DMS79 (cell line): Measurements from ENCODE around the gene PLCL2.

Experiments used
- DNase-seq: peaks from one replicate; lab custom pipeline; 2025; lab: John Stamatoyannopoulos, UW

The PLCL2 gene

DNA sequence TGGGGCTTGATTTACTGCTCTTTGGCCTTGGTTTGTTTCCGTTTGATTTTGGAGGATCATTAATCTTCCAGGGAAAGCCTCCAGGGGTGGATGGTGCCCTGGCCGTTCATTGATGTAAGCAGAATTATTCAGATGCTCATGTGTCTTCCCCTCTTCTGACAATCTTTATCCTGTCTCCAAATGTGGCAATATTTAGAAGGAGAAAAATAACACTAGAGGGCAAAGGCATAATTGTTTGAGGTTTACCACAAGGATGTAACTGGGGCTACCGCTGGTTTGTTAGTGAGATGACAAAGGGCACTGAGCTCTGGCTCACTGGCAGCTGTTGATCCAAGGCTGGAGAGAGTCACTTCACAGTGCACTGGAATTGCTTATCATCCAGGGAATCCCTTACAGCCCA, 18.2 kb upstream of the PLCL2 start:
- no peak for DNase-seq

DNA sequence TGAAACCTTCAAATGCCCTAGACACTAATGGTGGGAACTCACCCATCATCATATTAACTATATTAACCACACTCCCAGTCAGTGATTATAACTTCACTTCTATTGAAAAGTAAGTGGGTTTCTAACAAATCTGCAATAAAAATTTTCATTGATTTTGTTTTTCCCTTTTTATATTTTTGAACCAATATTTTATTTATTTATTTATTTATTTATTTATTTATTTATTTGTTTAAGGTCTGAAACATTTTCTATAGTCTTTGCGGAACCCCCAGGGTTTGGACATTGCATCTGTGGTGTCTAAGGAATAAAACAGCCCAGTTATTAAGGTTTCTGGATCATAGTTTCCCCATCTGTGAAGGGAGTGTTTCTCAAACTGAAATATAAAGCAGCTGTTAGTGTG, 16.2 kb upstream of the PLCL2 start:
- DNase-seq: no peak

DNA sequence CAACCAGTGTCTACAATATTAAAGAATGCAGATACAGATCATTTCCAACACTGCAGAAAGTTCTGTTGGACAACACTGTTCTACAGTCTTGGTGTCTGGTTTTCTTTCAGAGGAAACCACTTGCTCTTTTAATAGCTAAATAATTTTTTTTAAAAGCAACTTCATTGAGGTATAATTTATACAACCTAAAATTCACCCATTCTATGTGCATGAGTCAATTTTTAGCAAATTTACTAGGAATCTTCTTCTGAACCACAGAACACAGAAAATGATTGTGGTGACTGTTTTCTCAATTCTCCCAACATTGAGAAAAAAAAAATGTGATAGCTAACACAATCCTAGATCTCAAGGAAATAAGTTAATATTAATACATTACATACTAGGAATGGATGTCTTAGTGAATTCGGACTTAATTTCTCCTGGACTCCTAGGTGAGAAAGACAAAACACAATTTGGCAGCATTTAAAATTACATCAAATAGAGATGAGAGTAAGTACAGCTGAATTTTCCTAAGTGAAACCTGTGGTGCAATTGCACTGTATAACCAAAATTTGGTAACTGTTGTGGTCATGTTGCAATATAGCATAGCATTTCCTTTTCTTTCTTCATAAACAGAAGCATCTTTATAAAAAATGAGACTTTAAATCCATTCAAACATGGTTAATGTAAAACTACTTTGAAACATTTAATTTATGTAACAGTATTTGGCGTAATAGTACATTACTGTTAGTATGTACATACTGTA, 15.3 kb upstream of the PLCL2 start:
- DNase-seq: no peak

DNA sequence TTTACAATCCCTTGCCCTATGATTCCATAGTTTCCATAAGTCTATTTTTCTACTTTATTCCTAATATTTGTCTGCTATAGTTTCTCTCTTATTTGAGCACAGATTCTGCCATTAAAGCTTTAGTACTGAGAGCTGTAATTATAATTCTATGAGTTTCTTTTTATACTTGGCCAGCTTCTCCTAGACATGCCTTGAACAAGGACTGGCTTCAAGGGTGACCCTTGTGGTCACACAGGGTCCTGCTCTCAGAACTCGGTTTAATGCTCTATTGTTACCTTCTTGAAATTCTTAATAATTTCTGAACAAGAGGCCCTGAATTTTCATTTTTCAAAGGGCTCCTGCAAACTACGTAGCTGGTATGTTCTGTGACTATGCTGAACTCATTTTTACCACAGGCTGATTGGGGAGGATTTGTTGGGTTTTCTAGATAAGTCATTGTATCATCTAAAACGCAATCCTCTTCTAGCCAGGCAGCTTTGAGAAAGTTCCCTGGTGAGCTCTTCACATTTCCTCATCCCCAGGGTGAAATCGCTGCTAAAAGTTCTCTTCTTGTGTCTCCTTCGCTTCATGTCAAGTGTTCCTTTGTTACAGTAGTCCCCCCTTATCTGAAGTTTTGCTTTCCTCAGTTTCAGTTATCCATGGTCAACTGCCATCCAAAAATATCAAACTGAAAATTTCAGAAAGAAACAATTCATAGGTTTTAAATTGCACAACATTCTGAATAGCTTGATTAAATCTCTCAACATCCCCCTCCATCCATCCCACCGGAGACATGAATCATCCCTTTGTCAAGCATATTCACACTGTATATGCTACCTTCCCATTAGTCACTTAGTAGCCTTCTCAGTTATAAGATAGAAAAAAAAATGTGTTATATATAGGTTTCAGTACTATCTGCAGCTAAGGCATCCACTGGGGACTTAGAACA, 12.6 kb upstream of the PLCL2 start:
- DNase-seq: no peak

GRCh38 chr3:16873872-16874271, 10.9 kb upstream of the PLCL2 start:
- DNase-seq: no peak

GRCh38 chr3:16875876-16876550, 8.7 kb upstream of the PLCL2 start:
- DNase-seq: no peak

GRCh38 chr3:16877505-16877904, 7.2 kb upstream of the PLCL2 start:
- no peak for DNase-seq

GRCh38 chr3:16877911-16878310, 6.8 kb upstream of the PLCL2 start:
- no peak for DNase-seq

GRCh38 chr3:16881896-16882630, 2.7 kb upstream of the PLCL2 start:
- DNase-seq: no peak

DNA sequence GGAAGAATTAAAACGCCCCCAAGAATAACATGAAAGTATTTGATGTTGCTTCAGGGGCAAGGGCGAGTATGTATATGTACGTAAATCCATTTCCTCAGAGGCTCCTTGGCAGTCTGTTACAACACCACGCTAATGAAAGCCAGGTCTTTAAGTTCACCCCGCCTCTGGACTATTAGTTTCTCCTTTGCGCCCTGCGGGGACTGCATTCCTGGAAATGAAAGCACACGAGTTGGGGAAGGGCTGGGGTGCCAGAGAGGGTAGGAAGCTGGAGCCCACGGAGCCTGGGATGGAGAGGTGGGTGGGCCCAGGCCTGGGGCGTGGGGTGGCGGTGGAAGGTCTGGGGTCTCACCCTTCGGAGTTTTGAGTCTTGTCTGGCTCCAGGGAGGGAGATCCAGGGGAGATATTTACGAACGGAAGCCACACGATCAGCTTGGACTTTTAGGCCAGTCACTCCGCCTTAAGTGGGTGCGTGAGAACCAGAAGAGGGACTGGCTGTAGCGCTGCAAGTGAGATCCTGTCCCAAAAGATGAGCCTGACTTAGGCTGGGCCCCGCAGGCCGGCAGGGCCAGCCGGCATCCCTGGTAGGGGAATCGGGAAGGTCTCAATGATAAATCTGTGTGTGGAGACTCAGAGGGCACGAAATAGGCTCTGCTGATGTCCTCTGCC, 1.6 kb upstream of the PLCL2 start:
- DNase-seq: no peak

DNA sequence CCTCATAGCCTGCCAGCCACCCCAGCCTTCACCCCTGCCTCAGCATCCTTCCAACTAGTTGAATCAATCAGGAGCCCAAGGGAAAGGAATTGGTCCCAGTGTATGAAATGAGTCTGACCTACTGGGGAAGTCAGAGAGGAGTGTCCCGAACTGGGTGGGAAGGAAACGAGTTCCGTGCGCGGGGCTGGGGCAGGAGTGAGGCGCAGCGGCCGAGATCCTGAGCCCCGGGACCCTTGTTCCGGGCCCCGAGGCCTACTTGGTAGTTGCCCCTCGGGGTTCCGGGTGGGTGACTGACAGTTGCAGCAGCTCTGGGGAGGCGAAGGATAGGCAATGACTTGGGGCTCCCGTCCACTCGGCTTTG, 1.1 kb upstream of the PLCL2 start:
- DNase-seq: no peak

GRCh38 chr3:16884084-16884747, 539 bp upstream of the PLCL2 start:
- DNase-seq: no peak

GRCh38 chr3:16885593-16886302, 993 bp downstream of the PLCL2 start:
- DNase-seq: no peak

GRCh38 chr3:16886303-16886683, 1.5 kb downstream of the PLCL2 start:
- DNase-seq: no peak

DNA sequence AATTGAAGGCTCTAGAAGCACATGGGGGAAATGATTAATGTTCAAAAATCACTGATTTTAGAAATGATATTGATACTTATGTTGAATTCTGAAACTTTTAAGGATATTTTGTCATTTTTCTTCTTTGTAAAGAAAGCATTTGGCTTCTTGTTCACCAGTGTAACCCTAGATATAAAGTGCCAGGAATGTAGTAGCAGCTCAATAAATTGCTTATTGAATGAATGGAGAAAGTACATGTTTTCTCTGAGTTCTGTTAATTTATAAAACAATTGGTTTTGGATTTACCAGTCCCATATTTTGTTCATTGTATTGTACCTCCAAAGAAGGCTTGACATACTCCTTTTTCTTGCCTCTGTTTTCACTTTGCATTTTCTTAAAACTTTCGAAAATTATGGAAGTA, 2.4 kb downstream of the PLCL2 start:
- DNase-seq: no peak

DNA sequence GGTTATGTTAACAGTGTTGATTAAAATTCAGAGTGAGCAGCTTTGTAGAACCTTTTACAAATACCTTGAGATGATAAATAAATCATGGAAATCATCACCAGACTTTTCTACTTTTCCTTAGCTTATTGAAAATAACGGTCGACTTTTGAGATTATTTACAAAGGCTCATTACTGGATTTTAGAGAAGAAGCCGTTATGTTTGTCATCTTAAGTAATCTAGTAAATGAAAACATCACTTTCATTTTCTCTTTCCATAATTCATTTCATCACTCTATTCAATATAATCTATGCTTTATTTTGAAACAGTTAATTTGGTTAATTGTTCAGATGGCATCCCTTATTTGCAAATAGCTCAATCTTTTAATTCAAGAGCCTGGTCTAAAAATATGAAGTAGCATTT, 3.6 kb downstream of the PLCL2 start:
- DNase-seq: no peak

DNA sequence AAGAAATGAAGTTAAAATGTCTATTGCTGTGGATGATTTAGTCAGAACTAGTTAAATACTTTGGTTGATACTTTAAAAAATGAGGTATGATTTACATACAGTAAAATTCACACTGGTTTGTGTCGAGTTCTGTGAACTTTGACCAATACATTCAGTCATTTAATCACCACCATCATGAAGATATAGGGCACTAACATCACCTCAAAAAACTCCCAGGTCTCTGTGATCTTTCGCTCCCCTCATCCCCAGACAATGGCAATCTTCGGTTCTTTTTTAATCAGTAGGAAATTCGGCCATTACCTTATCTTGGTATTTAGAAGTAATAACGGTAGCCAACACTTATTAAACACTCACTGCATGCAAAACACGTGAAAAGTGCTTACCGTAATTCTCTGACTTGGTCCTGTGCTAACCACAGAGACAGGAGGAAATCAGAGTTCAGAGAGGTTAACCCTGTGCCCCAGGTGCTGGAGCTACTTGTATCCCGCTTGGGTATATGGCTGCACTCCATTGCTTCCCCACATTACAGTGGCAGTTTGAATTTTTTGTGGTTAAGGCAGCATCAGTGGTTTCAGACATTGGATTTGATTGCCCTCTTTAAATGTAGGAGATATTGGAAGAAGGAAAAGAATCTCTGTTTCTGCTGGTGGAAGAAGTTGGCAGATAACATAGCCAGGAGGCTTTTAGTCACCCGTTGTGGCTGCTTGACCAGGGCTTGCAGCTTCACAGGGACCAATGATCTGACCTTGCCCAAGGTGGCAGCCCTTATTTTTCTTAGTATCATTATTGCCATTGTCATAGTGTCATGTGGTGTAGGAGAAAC, 4.2 kb downstream of the PLCL2 start:
- no peak for DNase-seq

DNA sequence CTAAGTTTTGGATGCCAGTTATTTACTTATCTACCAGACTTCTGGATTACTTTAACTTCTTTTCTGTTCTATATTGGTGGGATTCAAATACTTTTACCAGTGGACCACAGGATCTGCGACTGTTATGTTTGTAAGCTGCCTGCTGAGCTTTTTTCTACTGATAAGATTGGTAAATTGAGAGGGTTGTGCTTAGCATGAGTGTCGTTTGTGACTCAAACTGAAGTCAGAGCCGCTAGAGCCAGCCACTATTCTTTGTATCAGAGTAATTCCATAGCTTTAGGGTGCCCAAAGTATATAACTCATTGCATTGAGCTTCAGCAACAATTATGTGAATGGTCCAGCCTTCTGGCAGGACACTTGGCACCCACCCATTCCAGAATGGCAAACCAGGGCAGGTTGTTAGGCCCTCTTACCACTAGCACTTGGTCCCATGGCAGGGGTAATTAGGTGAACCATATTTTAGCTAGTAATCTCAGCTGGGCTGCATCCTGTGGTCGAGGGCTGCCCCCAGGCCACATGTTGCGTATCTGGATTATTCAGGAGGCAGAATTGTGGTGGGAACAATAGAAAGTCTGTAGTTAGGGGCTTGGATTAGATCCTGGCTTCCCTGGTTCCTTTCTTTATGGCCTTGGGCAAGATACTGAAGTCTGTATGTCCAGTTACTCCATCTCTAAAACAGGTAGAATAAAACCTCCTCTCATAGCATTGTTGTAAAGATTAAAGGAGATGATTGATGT, 6.0 kb downstream of the PLCL2 start:
- DNase-seq: no peak
